Immature natural killer cell (primary cell): ENCODE results near the gene NTM. TPM values are rescaled to one million over a fixed set of nuclear protein-coding genes. Genes with fewer than 3 reads are reported as not detected.

Source experiments
- DNase-seq, 3 donors: peaks; one replicate each; pipeline ENCODE4 v3.0.0; 2022; ENCODE audit warnings: mixed read lengths in 1 of 3
- H3K27ac Mint-ChIP-seq, 6 donors: one replicate each; pipeline ENCODE4 v1.8.0; 2020; ENCODE audit warnings: mixed read lengths in 6 of 6, mild to moderate bottlenecking in 5 of 6, inconsistent platforms in 4 of 6, moderate library complexity in 3 of 6
- H3K27me3 Mint-ChIP-seq, 3 donors: one replicate each; pipeline ENCODE4 v1.8.0; 2020 to 2021; ENCODE audit warnings: low read depth in 3 of 3, mild to moderate bottlenecking in 3 of 3, mixed read lengths in 3 of 3, moderate library complexity in 3 of 3, inconsistent platforms in 1 of 3
- H3K36me3 Mint-ChIP-seq, 3 donors: one replicate each; pipeline ENCODE4 v1.8.0; 2020; ENCODE audit warnings: mixed read lengths in 3 of 3, inconsistent platforms in 2 of 3, mild to moderate bottlenecking in 2 of 3
- H3K4me1 Mint-ChIP-seq, 2 donors: one replicate each; pipeline ENCODE4 v1.8.0; 2020; ENCODE audit warnings: inconsistent platforms in 2 of 2, mild to moderate bottlenecking in 2 of 2, mixed read lengths in 2 of 2, moderate library complexity in 1 of 2
- H3K4me3 Mint-ChIP-seq, 5 donors: one replicate each; pipeline ENCODE4 v1.8.0; 2020; ENCODE audit warnings: mild to moderate bottlenecking in 5 of 5, mixed read lengths in 5 of 5, inconsistent platforms in 3 of 5, moderate library complexity in 3 of 5
- H3K9me3 Mint-ChIP-seq, 6 donors: one replicate each; pipeline ENCODE4 v1.8.0; 2020; ENCODE audit warnings: mild to moderate bottlenecking in 6 of 6, mixed read lengths in 6 of 6, inconsistent platforms in 4 of 6, moderate library complexity in 3 of 6
- polyA plus RNA-seq, 3 donors: library from polyadenylated mRNA; unstranded; fragments of 300-500 nt; fragmentation: Illumina TruSeq; gene quantifications; one replicate each; pipeline ENCODE4 v1.2.3, GENCODE V29; 2021

The NTM gene
- polyA plus RNA-seq, 3 donors from 2014 or later = not detected

DNA sequence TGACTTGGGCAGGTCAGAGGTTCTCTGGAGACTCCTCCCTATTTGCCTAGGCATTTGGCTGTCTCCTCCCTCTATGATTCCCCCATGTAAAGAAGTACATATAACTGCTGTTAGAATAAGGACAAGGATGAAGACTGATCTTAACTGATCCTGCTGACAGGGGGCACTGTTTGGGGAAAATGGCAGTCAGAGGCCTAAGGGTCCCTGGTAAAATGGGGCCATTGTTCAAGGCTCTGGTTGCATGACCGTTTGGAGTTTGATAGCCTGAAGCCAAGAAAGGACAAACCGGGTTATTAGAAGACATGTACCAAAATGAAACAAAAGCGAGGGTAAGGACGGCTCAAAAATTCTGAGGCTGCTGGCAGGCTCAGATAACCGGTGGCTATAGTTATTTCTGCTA is 712.2 kb downstream of the NTM start:
- no peak for DNase-seq
- Mint-ChIP-seq H3K4me3 (no peak overlapping the region), H3K4me1 (no peaks in the 10 kb centered on the region), H3K36me3 (peaks cover 0 to 7% (median 0%) of the 10 kb centered on the region in 3 donors), H3K9me3 (peaks cover 7 to 57% (median 23%) of the 10 kb centered on the region in 6 donors), H3K27ac (no peak overlapping the region), H3K27me3 (peaks cover 0 to 3% (median 0%) of the 10 kb centered on the region in 3 donors)

DNA sequence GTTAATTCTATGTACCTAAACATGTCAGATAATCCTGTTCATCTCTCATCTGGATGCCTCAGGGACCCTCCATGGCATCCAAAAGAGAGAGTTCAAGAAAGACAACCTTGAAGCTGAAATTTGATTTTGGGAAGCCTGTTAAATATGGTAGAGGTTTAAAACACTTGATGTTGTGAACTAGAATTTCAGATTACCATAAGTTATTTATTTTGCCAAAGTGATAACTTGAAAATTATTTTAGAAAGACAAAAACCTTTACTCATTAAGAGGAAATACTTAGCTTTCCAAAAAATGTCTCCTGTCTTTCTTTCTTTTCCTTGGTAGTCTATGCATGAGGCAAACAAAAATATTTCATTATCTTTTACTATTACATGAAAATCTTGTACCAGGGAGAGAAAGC is 714.0 kb downstream of the NTM start:
- peaks cover 0 to 7% (median 0%) of the 10 kb centered on the region in 3 donors for H3K36me3 Mint-ChIP-seq
- peaks cover 0 to 5% (median 2%) of the 10 kb centered on the region in 3 donors for H3K27me3 Mint-ChIP-seq
- H3K27ac Mint-ChIP-seq = no peak overlapping the region
- no peak overlapping the region for H3K4me3 Mint-ChIP-seq
- DNase-seq = no peak
- no peaks in the 10 kb centered on the region for H3K4me1 Mint-ChIP-seq
- H3K9me3 Mint-ChIP-seq = peaks cover 7 to 68% (median 23%) of the 10 kb centered on the region in 6 donors

DNA sequence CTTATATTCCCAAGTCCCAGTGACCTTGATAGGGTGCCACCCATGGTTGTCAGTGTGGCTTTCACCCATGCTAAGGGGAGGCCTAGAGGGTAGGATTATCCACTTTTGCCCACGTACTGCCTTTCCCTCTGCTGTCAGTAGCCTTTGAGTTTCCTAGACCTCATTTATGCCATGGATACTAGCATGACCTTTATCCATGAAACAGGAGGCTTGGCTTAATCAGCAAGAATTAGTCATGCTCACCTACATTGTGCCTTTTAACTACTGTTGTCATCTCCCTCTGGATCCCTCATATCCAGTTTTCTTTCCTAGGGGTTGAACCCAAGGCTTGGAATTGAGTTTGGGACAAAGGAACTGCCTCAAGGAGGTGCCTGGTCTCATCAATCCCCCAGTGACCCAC is 716.7 kb downstream of the NTM start:
- Mint-ChIP-seq H3K27ac (no peak overlapping the region), H3K4me3 (no peak overlapping the region), H3K36me3 (peaks cover 0 to 7% (median 0%) of the 10 kb centered on the region in 3 donors), H3K9me3 (peaks cover 3 to 60% (median 25%) of the 10 kb centered on the region in 6 donors), H3K4me1 (no peaks in the 10 kb centered on the region), H3K27me3 (peaks cover 0 to 4% (median 2%) of the 10 kb centered on the region in 3 donors)
- no peak for DNase-seq

- Mint-ChIP-seq H3K27ac (no peak overlapping the region), H3K36me3 (peaks cover 0 to 7% (median 0%) of the 10 kb centered on the region in 3 donors), H3K27me3 (peaks cover 0 to 5% (median 2%) of the 10 kb centered on the region in 3 donors), H3K9me3 (peaks cover 7 to 46% (median 19%) of the 10 kb centered on the region in 6 donors), H3K4me3 (no peak overlapping the region), H3K4me1 (no peaks in the 10 kb centered on the region)
- DNase-seq = no peak
Measured at GRCh38 chr11:132088551-132088950, 718.1 kb downstream of the NTM start.

DNA sequence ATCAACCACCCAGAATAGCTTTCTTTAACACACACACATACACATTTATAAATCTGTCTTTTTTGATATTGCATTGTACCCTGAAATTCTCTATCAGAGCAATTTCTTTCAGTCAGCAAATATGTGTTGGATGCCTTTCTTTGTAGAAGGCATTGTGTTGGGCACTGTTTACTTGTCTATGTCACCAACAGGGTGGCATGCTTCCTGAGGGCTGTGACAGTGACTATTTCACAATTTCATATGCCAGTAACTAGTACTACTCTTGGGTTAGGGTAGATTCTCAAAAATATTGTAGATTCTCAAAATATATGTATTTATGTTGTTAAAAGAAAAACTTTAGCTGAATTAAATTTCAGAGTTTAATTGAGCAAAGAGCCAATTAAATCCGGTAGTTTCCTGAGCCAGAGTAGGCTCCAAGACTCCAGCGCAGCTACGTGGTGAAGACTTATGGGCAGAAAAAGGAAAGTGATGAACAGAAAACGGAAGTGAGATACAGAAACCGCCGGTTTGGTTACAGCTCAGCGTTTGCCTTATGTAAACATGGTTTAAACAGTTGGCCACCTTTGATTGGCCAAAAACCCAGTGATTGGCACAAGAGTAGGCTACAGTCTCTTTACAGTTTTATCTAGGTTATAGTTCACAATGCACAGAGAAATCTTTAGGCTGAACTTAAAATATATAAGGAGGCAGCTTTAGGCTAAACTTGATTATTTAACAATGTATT is 723.3 kb downstream of the NTM start:
- H3K27ac Mint-ChIP-seq = no peak overlapping the region
- peaks cover 0 to 2% (median 0%) of the 10 kb centered on the region in 3 donors for H3K27me3 Mint-ChIP-seq
- H3K36me3 Mint-ChIP-seq = no peaks in the 10 kb centered on the region
- H3K4me3 Mint-ChIP-seq = no peak overlapping the region
- H3K9me3 Mint-ChIP-seq = peaks cover 4 to 32% (median 14%) of the 10 kb centered on the region in 6 donors
- H3K4me1 Mint-ChIP-seq = no peaks in the 10 kb centered on the region
- DNase-seq = no peak

DNA sequence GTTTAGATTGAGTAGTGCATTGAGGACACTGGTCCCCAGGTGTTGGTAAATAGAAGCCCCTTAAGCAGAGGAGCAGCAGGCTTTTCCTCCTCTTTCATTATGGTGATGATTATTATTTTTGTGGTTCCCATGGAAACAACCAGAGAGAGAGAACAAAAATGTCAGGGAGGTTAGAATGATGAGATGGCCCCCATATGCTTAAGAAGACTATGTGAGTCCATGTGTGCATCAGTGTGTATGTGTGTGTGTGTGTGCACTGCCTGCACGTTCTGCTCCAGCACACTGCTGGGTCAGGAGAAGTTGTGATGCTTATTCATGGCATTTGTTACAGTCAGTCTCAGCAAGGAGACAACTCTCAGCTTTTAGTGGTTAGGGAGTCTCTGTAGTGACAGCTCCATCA is 724.2 kb downstream of the NTM start:
- H3K27ac Mint-ChIP-seq = no peak overlapping the region
- DNase-seq = no peak
- peaks cover 0 to 2% (median 0%) of the 10 kb centered on the region in 3 donors for H3K27me3 Mint-ChIP-seq
- H3K9me3 Mint-ChIP-seq = peaks cover 4 to 32% (median 11%) of the 10 kb centered on the region in 6 donors
- H3K4me3 Mint-ChIP-seq = no peak overlapping the region
- no peaks in the 10 kb centered on the region for H3K4me1 Mint-ChIP-seq
- H3K36me3 Mint-ChIP-seq = no peaks in the 10 kb centered on the region

- Mint-ChIP-seq H3K27me3 (peaks cover 0 to 2% (median 0%) of the 10 kb centered on the region in 3 donors), H3K4me3 (no peak overlapping the region), H3K27ac (no peak overlapping the region), H3K4me1 (no peaks in the 10 kb centered on the region), H3K9me3 (peaks cover 2 to 32% (median 7%) of the 10 kb centered on the region in 6 donors), H3K36me3 (no peaks in the 10 kb centered on the region)
- DNase-seq = no peak
Measured at GRCh38 chr11:132095230-132096131, 725.1 kb downstream of the NTM start.

DNA sequence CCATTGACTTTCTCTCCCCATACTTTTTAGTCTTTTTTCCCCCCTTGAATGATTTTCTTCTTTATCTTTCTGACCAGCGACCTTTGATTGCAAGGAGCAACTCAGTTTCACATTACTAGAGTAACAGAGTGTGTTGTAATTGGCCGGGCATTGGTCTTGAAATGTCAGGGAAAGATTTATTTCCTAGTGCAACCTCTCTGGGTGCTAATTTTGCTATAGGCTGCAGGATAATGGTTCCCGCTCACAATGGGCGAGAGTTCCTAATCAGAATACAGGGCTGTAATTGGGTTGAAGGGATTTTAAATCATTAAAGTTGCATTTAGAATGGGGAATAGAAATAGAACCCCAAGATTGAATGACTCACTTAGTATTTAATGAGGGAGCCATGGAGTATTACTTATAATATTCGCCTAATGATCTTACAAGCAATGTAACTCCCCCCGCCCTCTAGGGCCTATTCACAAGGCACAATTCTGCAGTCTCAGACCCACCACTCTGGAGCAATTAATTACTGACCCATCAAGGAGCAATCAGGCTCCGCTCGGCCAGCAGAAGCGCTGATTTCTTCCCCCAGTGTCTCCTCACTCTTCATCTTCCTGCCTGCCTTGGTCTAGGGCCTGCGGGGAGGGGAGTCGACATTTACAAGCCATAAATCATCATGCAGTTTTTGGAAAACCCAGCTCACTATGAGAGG is 725.9 kb downstream of the NTM start:
- Mint-ChIP-seq H3K27me3 (peaks cover 0 to 2% (median 0%) of the 10 kb centered on the region in 3 donors), H3K9me3 (peaks cover 0 to 32% (median 5%) of the 10 kb centered on the region in 6 donors), H3K36me3 (no peaks in the 10 kb centered on the region), H3K27ac (no peak overlapping the region), H3K4me3 (no peak overlapping the region), H3K4me1 (no peaks in the 10 kb centered on the region)
- DNase-seq = no peak

DNA sequence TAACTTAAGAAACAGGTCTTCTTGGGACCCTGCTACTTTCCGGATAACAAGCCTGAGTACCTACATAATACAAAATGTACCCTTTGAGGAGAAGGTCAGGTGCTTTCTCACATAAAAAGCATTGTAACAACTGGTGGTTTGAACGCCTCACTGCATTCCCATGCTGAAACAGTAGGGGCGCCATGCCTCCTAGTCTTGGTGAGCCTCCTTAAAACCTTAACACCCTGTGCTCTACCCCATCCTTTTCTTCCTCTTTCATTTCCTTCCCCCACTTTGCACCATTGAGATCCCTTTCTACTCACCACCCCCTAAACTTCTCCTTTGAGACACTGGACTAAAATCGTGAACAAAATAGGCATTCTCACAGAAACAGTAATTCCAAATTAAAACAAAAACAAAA is 729.3 kb downstream of the NTM start:
- Mint-ChIP-seq H3K27me3 (peaks cover 0 to 2% (median 0%) of the 10 kb centered on the region in 3 donors), H3K4me3 (no peak overlapping the region), H3K4me1 (no peaks in the 10 kb centered on the region), H3K9me3 (peaks cover 0 to 22% (median 5%) of the 10 kb centered on the region in 6 donors), H3K27ac (no peak overlapping the region), H3K36me3 (no peaks in the 10 kb centered on the region)
- no peak for DNase-seq

- no peak for DNase-seq
- peaks cover 0 to 22% (median 4%) of the 10 kb centered on the region in 6 donors for H3K9me3 Mint-ChIP-seq
- no peaks in the 10 kb centered on the region for H3K36me3 Mint-ChIP-seq
Measured at GRCh38 chr11:132100583-132100982, 730.2 kb downstream of the NTM start.

DNA sequence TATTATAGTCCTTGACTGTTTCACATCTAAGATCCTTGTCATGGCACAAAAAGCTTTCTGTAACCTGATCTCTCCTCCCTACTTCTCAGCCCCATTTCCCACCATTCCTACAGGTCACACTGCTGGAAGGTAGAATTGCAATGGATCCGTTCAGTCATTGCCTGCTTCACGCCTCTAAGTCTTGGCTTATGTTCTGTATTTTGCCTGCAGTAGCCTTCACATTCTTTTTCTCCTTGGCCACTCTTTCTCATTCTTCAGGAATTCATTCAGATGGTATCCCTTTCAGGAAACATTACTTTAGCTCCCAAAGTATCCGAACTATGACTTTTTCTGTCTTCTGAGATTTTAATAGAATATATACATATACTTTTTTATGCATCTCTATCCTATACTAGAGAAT is 731.5 kb downstream of the NTM start:
- no peaks in the 10 kb centered on the region for H3K4me1 Mint-ChIP-seq

More at GRCh38 chr11:132100583-132100982, 730.2 kb downstream of the NTM start:
- Mint-ChIP-seq H3K27me3 (peaks cover 0 to 2% (median 2%) of the 10 kb centered on the region in 3 donors), H3K4me3 (no peak overlapping the region), H3K27ac (no peak overlapping the region), H3K4me1 (no peaks in the 10 kb centered on the region)

GRCh38 chr11:132103021-132103420 is 732.6 kb downstream of the NTM start:
- DNase-seq = no peak
- no peaks in the 10 kb centered on the region for H3K36me3 Mint-ChIP-seq
- peaks cover 2 to 17% (median 4%) of the 10 kb centered on the region in 6 donors for H3K9me3 Mint-ChIP-seq
- no peak overlapping the region for H3K27ac Mint-ChIP-seq
- no peaks in the 10 kb centered on the region for H3K4me1 Mint-ChIP-seq
- H3K27me3 Mint-ChIP-seq = peaks cover 0 to 2% (median 2%) of the 10 kb centered on the region in 3 donors
- H3K4me3 Mint-ChIP-seq = no peak overlapping the region

More for the DNA sequence above, 731.5 kb downstream of the NTM start:
- H3K27ac Mint-ChIP-seq = no peak overlapping the region
- DNase-seq = no peak
- peaks cover 2 to 19% (median 5%) of the 10 kb centered on the region in 6 donors for H3K9me3 Mint-ChIP-seq
- no peak overlapping the region for H3K4me3 Mint-ChIP-seq
- H3K36me3 Mint-ChIP-seq = no peaks in the 10 kb centered on the region
- peaks cover 0 to 2% (median 2%) of the 10 kb centered on the region in 3 donors for H3K27me3 Mint-ChIP-seq
